Adrenal gland (tissue), 12 donors: Measurements from ENCODE around the gene DLGAP1. TPM values are rescaled to one million over a fixed set of nuclear protein-coding genes. Genes with fewer than 3 reads are reported as not detected.

Experiments used
- DNase-seq, 7 donors: peaks; one replicate each; pipeline ENCODE4 v3.0.0-alpha.2; 2019 to 2020
- H3K27ac ChIP-seq, 5 donors: fragments of 200-600 bp; sonication (generic) in 4 of 5; 1 replicate in 3 of 5; 2 replicates in 2 of 5; pipeline versions ENCODE4 v1.5.1 to v1.8.0; 2016 to 2020; ENCODE audit warnings: mild to moderate bottlenecking in 1 of 5
- H3K27me3 ChIP-seq: fragments of 200-600 bp; 2 replicates; pipeline ENCODE4 v1.8.0; 2021
- H3K36me3 ChIP-seq, 2 donors: fragments of 200-600 bp; replicated peaks in 1 of 2; 1 replicate in 1 of 2; 2 replicates in 1 of 2; pipeline versions ENCODE4 v1.5.1 to v1.8.0; 2018 to 2022
- H3K4me1 ChIP-seq, 2 donors: fragments of 200-600 bp; replicated peaks in 1 of 2; 1 replicate in 1 of 2; 2 replicates in 1 of 2; pipeline versions ENCODE4 v1.5.1 to v1.8.0; 2018 to 2021
- H3K4me3 ChIP-seq, 4 donors: fragments of 200-600 bp; sonication (generic) in 3 of 4; one replicate each; pipeline ENCODE4 v1.5.1; 2016 to 2018
- H3K9me3 ChIP-seq, 3 donors: fragments of 200-600 bp; sonication (generic) in 1 of 3; replicated peaks in 1 of 3; 1 replicate in 2 of 3; 2 replicates in 1 of 3; pipeline versions ENCODE4 v1.5.1 to v1.8.0; 2016 to 2021
- POLR2A ChIP-seq, 2 donors: fragments of 450-650 bp; IDR thresholded peaks; one replicate each; pipeline ENCODE4 v1.6.1; 2017; ENCODE audit warnings: antibody characterized with exemption in 2 of 2, mild to moderate bottlenecking in 2 of 2, moderate library complexity in 1 of 2
- WGBS, 4 donors: extraction: QIAGEN DNeasy Blood & Tissue Kit in 2 of 4; methylation state at CpG; one replicate each; pipeline versions ENCODE4 v1.1.5 to v1.1.7; 2013 to 2017; 5-methylcytosine and 5-hydroxymethylcytosine counted together
- intact Hi-C, 2 donors: fragments of 100-400 bp; cut with DNase I; formaldehyde crosslinking; loops; one replicate each; pipeline versions ENCODE4 v1.14.1 to v1.15.0; 2022 to 2023
- polyA plus RNA-seq, 3 donors: library from polyadenylated mRNA; stranded (reverse); fragments of 200-250 nt in 2 of 3; fragments of 350-450 nt in 1 of 3; fragmentation: Illumina TruSeq in 1 of 3; extraction: RNeasy Lipid Tissue Mini Kit (QIAGEN cat#74804) in 1 of 3; gene quantifications; one replicate each; pipeline ENCODE4 v1.2.3, GENCODE V29; 2013 to 2014
- total RNA-seq, 9 donors: library from RNA; depleted of rRNA in 4 of 9; stranded (reverse); fragments of >200 nt in 4 of 9; fragments of 120-200 nt in 1 of 9; fragmentation: NEBNext Ultra II Directional in 1 of 9; extraction: Animal tissue kit (Norgen Biotek cat#: 25700) in 1 of 9; gene quantifications; one replicate each; pipeline versions ENCODE4 v1.1.0 to v1.2.4, GENCODE V29; 2013 to 2023
- TF ChIP-seq, protein P1 (sequence below), 6 experiments: fragments of 450-650 bp in 4 of 6; fragments of 200-600 bp in 2 of 6; sonication (generic) in 1 of 6; IDR thresholded peaks; 1 replicate in 5 of 6; 2 replicates in 1 of 6; pipeline versions ENCODE4 v1.5.1 to v1.8.0; 2016 to 2021; ENCODE audit warnings: antibody characterized with exemption in 6 of 6, mild to moderate bottlenecking in 2 of 6, moderate library complexity in 1 of 6
- donor health status: healthy with polysubstance abuse.
- donor health status: Bipolar disorder and iron deficiency.
- donor health status: DM: yes; HTN: yes; CAD: no.
- donor health status: DM: no; HTN: no; CAD: no.
- donor health status: DM: no; HTN: no; CAD: no.
- donor health status: DM: yes; HTN: yes; CAD: no.

DLGAP1 gene
- total and polyA plus RNA-seq, 12 donors: 1.7 to 30.9 (median 12.9) TPM

DNA sequence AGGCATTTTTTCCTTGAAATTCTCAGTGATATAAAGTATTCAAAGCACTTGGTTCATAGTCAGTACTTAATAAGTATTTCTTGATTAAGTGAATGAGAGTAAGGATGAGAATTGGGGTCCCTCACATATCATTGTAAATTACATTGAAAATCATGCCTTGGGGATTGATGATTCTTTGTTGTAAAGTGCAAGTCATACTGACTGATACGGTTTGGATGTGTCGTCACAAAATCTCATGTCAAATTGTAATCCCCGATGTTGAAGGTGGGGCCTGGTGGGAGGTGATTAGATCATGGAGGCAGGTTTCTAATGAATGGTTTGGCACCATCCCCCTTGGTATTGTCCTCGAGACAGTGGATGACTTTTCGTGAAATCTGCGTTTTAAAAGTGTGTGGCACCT is 385.9 kb downstream of the DLGAP1 start:
- peaks cover 0 to 2% of the 10 kb centered on the region in 2 donors for H3K4me1 ChIP-seq
- intact Hi-C loops: loop anchor here in 1 of 2 donors (10.0 kb wide), 1 partner anchor 64 kb away; no protein-coding TSS in a partner anchor
- no peak for TF ChIP-seq POLR2A (IDR thresholded peaks at IDR 0.05)
- H3K27me3 ChIP-seq: no peaks in the 10 kb centered on the region
- no peak overlapping the region for H3K27ac ChIP-seq
- H3K4me3 ChIP-seq: no peak overlapping the region
- DNase-seq: no peak
- no peaks in the 10 kb centered on the region for H3K36me3 ChIP-seq
- 73 to 82% (median 77%) methylated on average over 6 of the region's 6 CpGs for WGBS, 4 donors
- H3K9me3 ChIP-seq: no peaks in the 10 kb centered on the region

DNA sequence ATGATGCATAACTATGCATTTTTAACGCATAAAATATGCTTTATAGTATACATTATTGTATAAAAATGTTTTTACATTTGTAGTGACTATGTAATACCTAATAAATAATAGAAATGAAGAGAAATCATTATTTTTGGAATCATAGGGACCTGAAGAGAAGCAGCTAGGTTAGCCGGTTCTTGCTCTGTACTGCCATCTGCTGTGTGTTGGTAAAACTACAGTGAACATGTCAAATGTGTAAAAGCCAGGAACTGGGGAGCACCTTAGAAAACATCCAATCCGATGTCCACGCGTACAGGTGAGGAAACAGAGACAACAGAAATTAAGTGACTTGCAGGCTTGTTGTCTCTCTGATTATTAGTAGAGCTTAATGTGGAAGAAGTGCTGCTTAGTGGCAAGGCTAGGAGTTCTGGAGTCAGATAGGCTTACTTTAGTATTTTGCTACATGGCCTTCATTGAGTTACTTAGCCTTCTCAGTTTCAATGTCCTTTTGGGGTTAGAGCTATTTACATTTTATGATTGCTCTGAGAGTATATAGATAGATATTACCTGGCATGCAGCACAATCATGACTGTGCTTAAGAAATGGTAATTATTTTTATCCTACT is 386.5 kb downstream of the DLGAP1 start:
- 9 to 16% (median 10%) methylated on average over 5 of the region's 5 CpGs for WGBS, 4 donors
- TF ChIP-seq, protein P1, sequence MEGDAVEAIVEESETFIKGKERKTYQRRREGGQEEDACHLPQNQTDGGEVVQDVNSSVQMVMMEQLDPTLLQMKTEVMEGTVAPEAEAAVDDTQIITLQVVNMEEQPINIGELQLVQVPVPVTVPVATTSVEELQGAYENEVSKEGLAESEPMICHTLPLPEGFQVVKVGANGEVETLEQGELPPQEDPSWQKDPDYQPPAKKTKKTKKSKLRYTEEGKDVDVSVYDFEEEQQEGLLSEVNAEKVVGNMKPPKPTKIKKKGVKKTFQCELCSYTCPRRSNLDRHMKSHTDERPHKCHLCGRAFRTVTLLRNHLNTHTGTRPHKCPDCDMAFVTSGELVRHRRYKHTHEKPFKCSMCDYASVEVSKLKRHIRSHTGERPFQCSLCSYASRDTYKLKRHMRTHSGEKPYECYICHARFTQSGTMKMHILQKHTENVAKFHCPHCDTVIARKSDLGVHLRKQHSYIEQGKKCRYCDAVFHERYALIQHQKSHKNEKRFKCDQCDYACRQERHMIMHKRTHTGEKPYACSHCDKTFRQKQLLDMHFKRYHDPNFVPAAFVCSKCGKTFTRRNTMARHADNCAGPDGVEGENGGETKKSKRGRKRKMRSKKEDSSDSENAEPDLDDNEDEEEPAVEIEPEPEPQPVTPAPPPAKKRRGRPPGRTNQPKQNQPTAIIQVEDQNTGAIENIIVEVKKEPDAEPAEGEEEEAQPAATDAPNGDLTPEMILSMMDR (IDR thresholded peaks at IDR 0.05): peak; percentile 54 to 79 (median 64)
- TF ChIP-seq POLR2A (IDR thresholded peaks at IDR 0.05): no peak
- DNase-seq: peak; percentile 39 to 69 (median 50)
- Histone ChIP-seq H3K4me3 (no peak overlapping the region), H3K4me1 (no peaks in the 10 kb centered on the region), H3K9me3 (no peaks in the 10 kb centered on the region), H3K27ac (no peak overlapping the region), H3K36me3 (no peaks in the 10 kb centered on the region), H3K27me3 (no peaks in the 10 kb centered on the region)
- intact Hi-C loops: loop anchor here in 1 of 2 donors (10.0 kb wide), 1 partner anchor 64 kb away; no protein-coding TSS in a partner anchor

DNA sequence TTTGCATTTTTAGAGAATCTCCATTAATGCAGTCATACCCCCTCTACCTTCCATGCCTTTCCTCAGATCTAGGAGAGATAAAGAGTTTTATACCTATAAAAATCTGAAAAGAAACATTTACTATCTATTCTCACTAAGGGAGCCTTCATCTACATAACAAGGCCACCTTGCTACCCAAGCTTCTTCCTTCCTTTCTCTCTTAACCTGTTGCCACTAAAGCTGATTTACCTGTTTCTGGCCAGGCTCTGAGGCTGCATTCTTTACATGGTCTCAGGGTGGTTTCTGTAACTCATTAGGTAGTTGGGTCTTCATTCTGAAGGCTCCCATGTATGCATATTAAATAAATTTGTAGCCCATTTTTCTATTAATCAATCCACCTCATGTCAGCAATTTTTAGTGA is 391.6 kb downstream of the DLGAP1 start:
- intact Hi-C loops: loop anchor here in 1 of 2 donors (10.0 kb wide), 1 partner anchor 59 kb away; no protein-coding TSS in a partner anchor
- TF ChIP-seq, protein P1 (IDR thresholded peaks at IDR 0.05): no peak
- no peak for TF ChIP-seq POLR2A (IDR thresholded peaks at IDR 0.05)
- Histone ChIP-seq H3K4me3 (no peak overlapping the region), H3K27me3 (no peaks in the 10 kb centered on the region), H3K9me3 (peaks cover 0 to 6% (median 0%) of the 10 kb centered on the region in 3 donors), H3K36me3 (no peaks in the 10 kb centered on the region), H3K27ac (no peak overlapping the region), H3K4me1 (no peaks in the 10 kb centered on the region)
- no peak for DNase-seq

DNA sequence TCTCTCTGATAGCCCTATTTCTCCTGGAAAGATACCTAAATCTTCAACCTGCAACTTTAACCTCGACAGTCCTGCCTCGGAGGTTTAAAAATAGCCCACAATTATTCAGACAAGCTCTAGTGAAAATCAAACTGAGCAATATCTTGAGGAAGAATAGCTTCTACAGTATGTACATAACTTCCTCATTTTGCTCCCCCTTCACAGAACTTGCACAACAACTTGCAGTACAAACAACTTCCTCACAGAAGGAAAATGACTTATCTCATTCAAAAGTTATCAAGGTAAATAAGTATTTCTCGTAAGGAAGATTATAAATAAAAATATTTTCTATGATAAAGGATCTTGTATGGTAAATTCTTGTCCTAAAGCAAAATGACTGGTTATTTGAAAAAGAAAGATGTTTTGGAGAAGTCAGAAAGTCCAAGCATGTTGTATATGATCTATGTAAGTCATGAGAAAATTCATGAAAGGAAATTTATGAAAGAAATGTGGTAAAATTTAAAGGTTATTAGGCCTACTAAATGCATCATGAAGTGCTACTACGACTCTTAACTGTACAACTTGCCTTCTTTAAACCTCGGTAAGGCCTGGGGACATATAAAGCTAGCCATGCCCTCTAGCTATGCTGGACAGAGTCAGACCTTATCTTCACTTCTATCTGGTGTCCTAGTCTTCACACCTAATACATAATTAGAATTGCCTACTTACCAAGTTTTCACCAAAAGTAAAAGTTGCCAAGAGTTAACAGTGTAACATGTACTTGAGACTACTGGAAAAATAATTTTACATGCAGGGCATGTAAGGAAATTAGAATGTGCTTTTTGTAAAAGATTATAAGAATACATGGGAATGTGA is 394.5 kb downstream of the DLGAP1 start:
- Histone ChIP-seq H3K4me3 (no peak overlapping the region), H3K4me1 (no peaks in the 10 kb centered on the region), H3K27me3 (no peaks in the 10 kb centered on the region), H3K27ac (no peak overlapping the region), H3K9me3 (peaks cover 0 to 6% (median 0%) of the 10 kb centered on the region in 3 donors), H3K36me3 (no peaks in the 10 kb centered on the region)
- intact Hi-C loops: loop anchor here in 1 of 2 donors (10.0 kb wide), 1 partner anchor 56 kb away; no protein-coding TSS in a partner anchor
- WGBS, 4 donors: 60 to 71% (median 69%) methylated on average over 5 of the region's 5 CpGs
- TF ChIP-seq POLR2A (IDR thresholded peaks at IDR 0.05): no peak
- TF ChIP-seq, protein P1 (IDR thresholded peaks at IDR 0.05): no peak
- no peak for DNase-seq
